Epidermal melanocyte (primary cell): ENCODE measurements around the gene FGF14.
"Not testable (repeated sequence)": the region's sequence is repeated elsewhere in the genome, so short reads cannot be mapped to it uniquely, and the experiment has no call there.

Source experiments
- DNase-seq: peaks from one replicate; pipeline ENCODE4 v3.0.0; 2011; ENCODE audit warnings: low spot score; ENCODE audit not compliant: insufficient read length

FGF14 gene

GRCh38 chr13:101868585-101869469 is 533.0 kb downstream of the FGF14 start:
- no peak for DNase-seq

- DNase-seq, result no peak
These were observed 534.8 kb downstream of the FGF14 start for GRCh38 chr13:101866889-101867581.

- DNase-seq, result no peak
These were observed 543.0 kb downstream of the FGF14 start for GRCh38 chr13:101858860-101859259.

DNA sequence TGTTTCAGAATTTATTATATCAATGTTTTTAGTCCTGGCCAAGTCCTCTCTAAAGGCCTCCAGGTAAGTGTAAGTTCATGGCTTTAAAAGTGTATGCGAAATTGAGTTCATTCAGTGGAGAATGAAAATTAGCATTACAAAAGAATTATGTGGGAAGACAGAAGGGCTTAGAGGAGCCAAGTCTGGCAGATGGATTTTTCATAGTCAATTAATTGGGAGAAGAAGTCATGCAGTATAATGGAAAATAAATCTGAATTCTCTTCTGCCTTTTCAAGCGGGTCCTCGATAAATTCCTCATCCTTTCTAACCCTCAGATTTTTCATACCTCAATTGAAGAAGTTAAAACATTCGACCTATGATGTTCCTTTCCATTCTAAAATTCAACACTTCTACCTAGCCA is 555.1 kb downstream of the FGF14 start:
- no peak for DNase-seq

DNA sequence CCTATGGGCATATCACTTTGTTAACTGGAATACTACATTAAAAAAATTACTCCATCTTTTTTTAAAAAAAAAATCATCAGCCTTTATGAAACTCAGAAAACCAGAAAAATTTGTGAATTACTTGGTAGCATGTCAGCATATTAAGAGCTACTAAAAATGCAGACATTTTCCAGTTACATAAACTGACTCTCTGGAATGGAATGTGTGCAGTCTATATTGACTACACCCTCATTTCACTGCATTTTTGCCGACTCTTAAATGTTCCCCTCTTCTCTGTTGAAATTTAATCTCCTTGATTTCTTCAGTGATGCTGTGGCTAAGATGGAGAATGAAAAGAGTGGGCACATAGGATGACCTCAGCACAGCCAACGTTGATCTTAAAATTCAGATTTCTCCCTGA is 555.6 kb downstream of the FGF14 start:
- DNase-seq, result no peak

DNA sequence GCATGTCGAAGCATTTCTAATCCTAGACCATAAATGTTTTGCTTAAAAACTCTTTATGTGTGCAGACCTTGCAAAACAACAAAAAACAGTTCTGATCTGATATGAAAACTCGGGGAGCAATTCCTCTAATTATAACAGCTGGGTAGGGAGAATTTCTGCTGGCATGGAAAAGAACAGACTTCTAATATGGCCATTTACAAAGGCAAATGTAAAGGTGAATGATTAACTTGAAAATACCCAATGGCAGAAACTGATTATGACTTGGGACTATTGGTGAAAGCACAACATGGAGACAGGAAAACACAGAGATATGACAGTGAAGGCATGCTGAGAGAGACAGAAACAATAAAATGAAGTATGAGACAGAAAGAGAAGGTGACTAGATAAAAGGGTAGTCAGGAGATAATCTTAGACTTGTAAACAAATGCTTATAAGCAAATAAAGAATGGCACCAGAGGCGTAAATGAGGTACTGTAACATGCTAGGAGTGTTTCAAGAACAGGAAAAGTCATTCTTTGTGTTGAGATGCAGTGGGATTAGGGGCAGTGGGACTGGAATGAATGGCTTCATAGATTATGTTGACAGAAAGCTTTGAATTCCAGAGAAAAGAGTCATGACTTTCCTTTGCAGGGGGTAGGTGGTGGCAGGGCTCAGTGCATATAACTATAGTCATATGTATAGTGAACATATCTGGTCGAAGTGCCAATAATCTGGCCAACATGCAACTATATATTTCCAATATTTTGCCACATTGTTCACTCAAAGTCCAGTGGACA is 556.4 kb downstream of the FGF14 start:
- no peak for DNase-seq

- DNase-seq, result no peak
These were observed 560.1 kb downstream of the FGF14 start for GRCh38 chr13:101841698-101842097.

DNA sequence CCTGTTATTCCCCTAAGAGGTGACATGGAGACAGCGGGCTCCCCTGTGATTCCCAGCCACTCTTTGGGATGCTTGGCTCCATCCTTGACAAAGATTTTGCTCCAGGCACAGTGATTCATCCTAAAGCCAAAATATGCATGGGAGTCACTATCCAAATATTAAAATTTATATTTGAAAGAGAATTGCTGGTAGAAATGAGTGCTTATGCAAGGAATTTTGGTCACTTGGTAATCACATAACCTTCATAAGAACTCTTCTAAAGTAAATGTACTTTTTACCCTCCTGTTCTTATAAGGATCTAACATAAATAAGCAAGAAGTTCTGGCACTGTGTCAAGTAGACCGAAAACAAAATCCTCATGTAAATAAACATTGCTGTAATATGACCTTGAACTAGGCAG is 563.5 kb downstream of the FGF14 start:
- no peak for DNase-seq

DNA sequence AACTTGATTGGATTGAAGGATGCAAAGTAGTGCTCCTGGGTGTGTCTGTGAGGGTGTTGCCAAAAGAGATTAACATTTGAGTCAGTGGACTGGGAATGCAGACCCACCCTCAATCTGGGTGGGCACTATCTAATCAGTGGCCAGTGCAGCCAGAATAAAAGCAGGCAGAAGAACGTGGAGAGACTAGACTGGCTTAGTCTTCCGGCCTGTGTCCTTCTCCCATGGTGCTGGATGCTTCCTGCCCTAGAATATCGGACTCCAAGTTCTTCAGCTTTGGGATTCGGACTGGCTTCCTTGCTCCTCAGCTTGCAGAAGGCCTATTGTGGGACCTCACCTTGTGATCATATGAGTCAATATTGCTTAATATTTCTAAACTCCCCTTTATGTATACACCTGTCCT is 564.1 kb downstream of the FGF14 start:
- not testable (repeated sequence) for DNase-seq

- DNase-seq, result no peak
These were observed 564.6 kb downstream of the FGF14 start for GRCh38 chr13:101837288-101837687.

DNA sequence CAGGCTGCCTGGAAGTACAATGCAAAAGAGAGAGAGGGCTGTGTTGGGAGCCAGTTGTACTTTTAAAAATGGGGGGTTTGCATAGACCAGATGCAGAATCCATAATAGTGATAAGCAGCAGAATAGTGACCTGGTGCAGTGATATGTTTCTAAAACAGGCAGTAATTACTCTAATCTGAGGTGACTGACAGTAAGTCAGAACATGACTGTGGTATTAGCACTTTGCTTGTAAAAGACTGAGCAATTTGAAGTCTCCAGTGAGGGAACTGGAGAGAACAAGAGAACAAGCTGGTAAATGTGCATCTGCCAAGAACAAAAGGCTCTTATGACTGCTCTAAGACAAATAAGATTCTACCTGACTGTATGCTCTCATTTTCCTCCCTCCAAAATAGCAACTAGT is 565.9 kb downstream of the FGF14 start:
- DNase-seq, result no peak

DNA sequence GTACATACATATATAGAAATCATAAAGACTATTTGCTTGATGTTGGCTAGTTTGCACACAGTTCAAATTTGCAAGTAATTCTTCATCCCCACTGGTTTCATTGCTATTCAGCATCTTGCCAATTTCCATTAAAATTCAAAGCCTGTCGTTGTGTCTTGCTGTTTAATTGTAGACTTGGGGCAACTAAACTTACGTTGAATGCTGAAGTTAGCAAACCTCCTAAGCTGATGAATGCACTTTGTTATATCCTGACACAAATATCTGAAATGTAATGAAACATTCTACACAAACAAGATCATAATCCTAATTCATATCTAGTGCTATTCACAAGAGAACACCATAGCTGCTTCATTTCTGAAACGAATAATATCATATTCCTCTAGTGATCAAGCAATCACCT is 568.2 kb downstream of the FGF14 start:
- DNase-seq, result no peak

DNA sequence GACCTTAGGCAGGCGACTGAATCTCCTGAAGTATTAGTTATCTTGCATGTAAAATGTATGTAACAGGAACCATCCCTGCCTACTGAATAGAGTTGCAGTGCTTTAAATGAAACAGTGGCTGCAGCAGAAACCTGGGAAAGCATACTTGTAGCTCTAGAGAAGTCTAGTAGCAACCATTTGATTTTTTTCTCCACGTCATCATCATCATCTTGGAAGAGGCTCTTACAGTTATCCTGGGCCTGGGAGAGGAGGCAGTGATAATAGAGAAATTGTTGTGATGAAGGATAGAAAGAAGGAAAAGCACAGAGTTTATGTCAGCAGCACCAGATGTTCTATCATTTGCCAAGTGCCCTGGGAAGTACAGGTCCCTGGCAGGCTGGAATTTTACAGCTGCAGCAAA is 571.8 kb downstream of the FGF14 start:
- no peak for DNase-seq

DNA sequence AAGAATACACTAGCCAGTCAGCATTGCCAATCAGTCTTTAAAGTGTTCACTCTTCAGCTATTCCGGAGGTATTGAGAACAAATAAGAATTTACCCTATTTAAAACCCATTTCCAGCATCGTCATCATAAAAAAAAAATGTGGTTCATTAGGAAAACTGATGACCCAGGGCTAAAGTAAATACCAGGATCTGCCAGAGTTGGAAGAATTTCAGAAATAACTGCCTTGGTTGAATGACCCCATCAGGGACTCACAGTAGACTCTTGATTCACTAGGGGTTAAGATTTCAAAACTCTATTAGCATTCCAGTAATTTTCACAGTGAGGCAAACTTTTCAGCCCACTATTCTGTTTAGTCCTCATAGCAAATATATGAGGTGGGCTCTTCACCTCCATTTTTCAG is 572.4 kb downstream of the FGF14 start:
- no peak for DNase-seq

DNA sequence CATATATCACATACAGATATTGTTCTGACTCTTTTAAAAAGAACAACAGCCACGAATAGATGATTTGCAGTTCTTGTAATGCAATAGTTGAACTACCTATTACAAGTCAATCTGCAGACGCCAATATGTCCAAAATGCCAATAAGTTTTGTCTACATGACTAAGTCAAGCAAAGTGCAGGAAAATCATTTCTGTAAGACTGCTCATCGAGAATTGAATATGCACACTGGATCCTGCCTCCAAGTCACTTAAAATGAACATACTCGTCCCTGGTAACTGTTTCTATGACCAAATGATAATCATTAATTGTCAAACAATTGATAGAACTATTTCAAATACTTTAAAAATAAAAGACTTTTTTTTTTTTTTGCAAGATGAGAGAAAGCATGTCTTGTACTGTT is 573.7 kb downstream of the FGF14 start:
- DNase-seq, result no peak

DNA sequence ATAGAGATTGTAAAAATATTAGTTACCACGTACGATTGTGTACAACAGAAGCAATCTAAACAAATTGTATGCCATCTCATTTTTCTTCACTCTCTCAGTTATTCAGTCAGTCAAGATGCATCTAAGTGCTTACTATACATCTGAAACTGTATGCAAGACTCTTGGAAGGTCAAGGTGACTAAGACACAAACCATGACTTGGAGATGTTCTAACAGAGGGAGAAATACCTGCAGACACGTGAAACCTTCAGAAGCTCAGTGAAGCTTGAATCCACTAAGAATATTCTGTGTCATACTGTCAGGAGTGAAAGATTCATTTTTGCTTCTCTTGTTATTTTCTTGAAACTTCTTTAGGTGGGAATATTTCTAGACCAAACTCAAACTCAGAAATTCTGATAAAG is 584.0 kb downstream of the FGF14 start:
- no peak for DNase-seq

DNA sequence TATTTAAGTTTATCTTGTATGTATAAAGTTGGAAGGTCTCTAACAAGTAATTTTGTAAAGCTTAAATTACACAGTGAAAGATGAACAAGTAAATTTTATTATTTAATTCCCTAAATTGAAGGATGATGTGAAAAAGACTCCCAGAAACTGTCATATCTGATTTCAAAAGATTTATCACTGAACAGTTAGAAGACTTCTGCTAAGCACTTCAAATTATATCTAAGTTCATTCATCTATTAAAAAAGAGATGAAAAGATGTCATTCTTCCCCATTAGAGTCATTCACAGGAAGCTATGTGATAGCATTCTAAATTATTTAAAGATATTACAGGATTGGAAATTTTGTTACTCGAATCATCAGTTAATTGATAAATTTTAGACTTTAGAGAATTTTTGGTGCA is 590.0 kb downstream of the FGF14 start:
- no peak for DNase-seq

- DNase-seq, result no peak
These were observed 590.5 kb downstream of the FGF14 start for GRCh38 chr13:101811284-101811839.

DNA sequence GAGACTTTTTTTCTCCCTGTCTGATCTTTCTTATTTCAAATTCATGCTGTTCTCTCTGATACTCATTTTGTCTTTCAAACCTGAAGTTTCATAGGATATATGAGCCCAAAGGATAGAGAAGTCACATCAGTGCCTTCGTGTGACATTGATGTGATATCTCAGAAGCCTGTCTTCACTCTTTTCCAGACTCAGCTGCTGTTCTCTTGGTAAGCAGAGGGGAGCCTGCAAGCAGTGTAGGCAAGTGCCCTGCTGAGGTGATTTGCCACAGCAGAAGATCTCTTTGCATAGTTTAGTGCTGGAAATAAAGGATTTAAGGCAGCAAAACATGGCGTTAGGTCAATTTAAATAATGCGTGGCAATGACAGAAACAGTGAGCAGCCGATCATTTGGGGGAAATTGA is 602.7 kb downstream of the FGF14 start:
- no peak for DNase-seq

DNA sequence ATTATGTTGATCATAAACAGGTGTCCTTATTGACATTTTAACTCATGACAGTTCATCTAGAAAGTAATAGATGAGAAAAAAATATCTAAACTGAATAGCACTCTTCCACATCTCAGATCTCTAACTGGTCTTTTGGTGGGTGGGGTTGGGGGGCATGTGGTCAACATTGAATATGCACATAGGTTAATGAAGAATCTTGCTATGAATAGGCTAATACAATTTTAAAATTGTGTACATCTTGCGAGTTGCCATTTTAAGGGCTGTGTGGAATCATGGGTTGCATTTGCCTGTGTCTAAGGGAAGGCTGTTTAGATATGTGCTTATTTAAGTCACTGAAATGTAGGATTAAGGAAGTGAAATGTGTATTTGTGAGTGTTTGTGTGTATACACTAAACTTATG is 603.4 kb downstream of the FGF14 start:
- no peak for DNase-seq

DNA sequence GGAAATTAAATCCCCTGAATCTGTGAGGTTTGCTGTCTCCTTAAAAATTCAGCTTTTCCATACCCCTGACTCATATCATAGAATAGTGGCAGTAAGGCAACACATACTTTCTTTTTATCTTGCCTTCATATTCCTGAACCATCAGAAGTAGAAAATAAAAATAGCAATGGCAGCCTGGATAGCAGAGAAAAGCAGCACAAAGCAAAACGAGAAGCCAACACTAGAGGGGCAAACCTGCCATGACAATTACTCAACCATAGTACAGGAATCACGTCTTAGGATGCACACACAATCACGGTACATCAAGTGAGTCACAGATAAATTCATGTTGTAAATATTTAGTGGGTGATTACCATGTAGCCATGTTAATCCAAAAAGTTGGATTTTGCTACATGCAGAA is 606.4 kb downstream of the FGF14 start:
- DNase-seq, result no peak

- DNase-seq, result no peak
These were observed 606.8 kb downstream of the FGF14 start for GRCh38 chr13:101795025-101795424.
